Esophagus squamous epithelium (tissue), 5 donors: Measurements from ENCODE around the gene PTPRN2. TPM values are rescaled to one million over a fixed set of nuclear protein-coding genes. Genes with fewer than 3 reads are reported as not detected.

Source experiments
- DNase-seq: peaks from one replicate; lab custom pipeline; 2025; lab: John Stamatoyannopoulos, UW
- H3K27ac ChIP-seq, 4 donors: fragments of 200-600 bp; sonication (generic); one replicate each; pipeline ENCODE4 v1.5.1; 2016 to 2019; ENCODE audit warnings: mild to moderate bottlenecking in 1 of 4
- H3K27me3 ChIP-seq, 4 donors: fragments of 200-600 bp; sonication (generic); 1 replicate in 3 of 4; 2 replicates in 1 of 4; pipeline versions ENCODE4 v1.5.1 to v1.6.0; 2017 to 2021; ENCODE audit warnings: antibody characterized with exemption in 1 of 4
- H3K36me3 ChIP-seq, 3 donors: fragments of 200-600 bp; sonication (generic); one replicate each; pipeline ENCODE4 v1.5.1; 2016 to 2019
- H3K4me1 ChIP-seq, 3 donors: fragments of 200-600 bp; sonication (generic); one replicate each; pipeline ENCODE4 v1.5.1; 2017 to 2019
- H3K4me3 ChIP-seq, 4 donors: fragments of 200-600 bp; sonication (generic); 1 replicate in 3 of 4; 2 replicates in 1 of 4; pipeline ENCODE4 v1.5.1; 2016 to 2019; ENCODE audit warnings: mild to moderate bottlenecking in 2 of 4, moderate library complexity in 1 of 4
- H3K9me3 ChIP-seq, 3 donors: fragments of 200-600 bp; sonication (generic); one replicate each; pipeline ENCODE4 v1.5.1; 2016 to 2019
- CTCF ChIP-seq, 6 experiments: fragments of 450-650 bp in 4 of 6; fragments of 200-600 bp in 2 of 6; sonication (generic) in 2 of 6; IDR thresholded peaks; one replicate each; pipeline ENCODE4 v1.5.1; 2016 to 2019; ENCODE audit warnings: antibody characterized with exemption in 6 of 6, mild to moderate bottlenecking in 4 of 6, moderate library complexity in 4 of 6
- POLR2A ChIP-seq, 4 donors: fragments of 450-650 bp; IDR thresholded peaks; one replicate each; pipeline ENCODE4 v1.6.1; 2017; ENCODE audit warnings: antibody characterized with exemption in 4 of 4, mild to moderate bottlenecking in 4 of 4, moderate library complexity in 3 of 4
- WGBS, 2 donors: methylation state at CpG; one replicate each; pipeline ENCODE4 v1.1.5; 2018; 5-methylcytosine and 5-hydroxymethylcytosine counted together
- intact Hi-C: fragments of 100-400 bp; cut with DNase I; formaldehyde crosslinking; loops from one replicate; pipeline ENCODE4 v1.15.0; 2022
- total RNA-seq, 4 donors: library from RNA; depleted of rRNA; stranded (reverse); fragments of >200 nt; gene quantifications; one replicate each; pipeline ENCODE4 v1.1.0, GENCODE V29; 2016
- donor health status: DM: yes; HTN: yes; CAD: no.

PTPRN2 gene
- total RNA-seq, 4 donors from 2014 or later = 0.38 to 2.7 (median 1.0) TPM

- H3K27me3 ChIP-seq = peaks cover 0 to 14% (median 0%) of the 10 kb centered on the region in 4 donors
- no peak for DNase-seq
- WGBS, 2 donors = 95 to 98% methylated on average over 6 to 7 of the region's 13 CpGs
- no peaks in the 10 kb centered on the region for H3K4me1 ChIP-seq
- H3K4me3 ChIP-seq = no peak overlapping the region
- H3K27ac ChIP-seq = no peak overlapping the region
- H3K36me3 ChIP-seq = no peaks in the 10 kb centered on the region
- TF ChIP-seq CTCF (IDR thresholded peaks at IDR 0.05) (no peak), POLR2A (IDR thresholded peaks at IDR 0.05) (no peak)
- H3K9me3 ChIP-seq = no peaks in the 10 kb centered on the region
- intact Hi-C loops = no loop called here
Observed at GRCh38 chr7:157828190-157828589, 759.4 kb downstream of the PTPRN2 start.

GRCh38 chr7:157827863-157828160, 759.8 kb downstream of the PTPRN2 start:
- TF ChIP-seq CTCF (IDR thresholded peaks at IDR 0.05) (no peak), POLR2A (IDR thresholded peaks at IDR 0.05) (no peak)
- peaks cover 0 to 14% (median 0%) of the 10 kb centered on the region in 4 donors for H3K27me3 ChIP-seq
- no peaks in the 10 kb centered on the region for H3K4me1 ChIP-seq
- WGBS, 2 donors = 70 to 74% methylated on average over 8 of the region's 10 CpGs
- DNase-seq = no peak
- H3K4me3 ChIP-seq = no peak overlapping the region
- no peaks in the 10 kb centered on the region for H3K9me3 ChIP-seq
- H3K27ac ChIP-seq = no peak overlapping the region
- H3K36me3 ChIP-seq = no peaks in the 10 kb centered on the region
- intact Hi-C loops = no loop called here

- intact Hi-C loops = no loop called here
- H3K27ac ChIP-seq = no peak overlapping the region
- DNase-seq = no peak
- TF ChIP-seq CTCF (IDR thresholded peaks at IDR 0.05) (no peak), POLR2A (IDR thresholded peaks at IDR 0.05) (no peak)
- H3K4me3 ChIP-seq = no peak overlapping the region
- H3K27me3 ChIP-seq = peaks cover 0 to 14% (median 0%) of the 10 kb centered on the region in 4 donors
- no peaks in the 10 kb centered on the region for H3K4me1 ChIP-seq
- H3K9me3 ChIP-seq = no peaks in the 10 kb centered on the region
- no peaks in the 10 kb centered on the region for H3K36me3 ChIP-seq
- WGBS, 2 donors = 66 to 81% methylated on average over 6 to 19 of the region's 23 CpGs
Observed at GRCh38 chr7:157827045-157827862, 760.4 kb downstream of the PTPRN2 start.

GRCh38 chr7:157826566-157826965, 761.1 kb downstream of the PTPRN2 start:
- intact Hi-C loops = no loop called here
- Histone ChIP-seq H3K9me3 (no peaks in the 10 kb centered on the region), H3K4me1 (no peaks in the 10 kb centered on the region), H3K27me3 (peaks cover 0 to 14% (median 0%) of the 10 kb centered on the region in 4 donors), H3K27ac (no peak overlapping the region), H3K36me3 (no peaks in the 10 kb centered on the region), H3K4me3 (no peak overlapping the region)
- TF ChIP-seq CTCF (IDR thresholded peaks at IDR 0.05) (no peak), POLR2A (IDR thresholded peaks at IDR 0.05) (no peak)
- 96 to 97% methylated on average over 9 to 11 of the region's 17 CpGs for WGBS, 2 donors
- DNase-seq = no peak

- DNase-seq = no peak
- intact Hi-C loops = no loop called here
- no peaks in the 10 kb centered on the region for H3K36me3 ChIP-seq
- TF ChIP-seq CTCF (IDR thresholded peaks at IDR 0.05) (no peak), POLR2A (IDR thresholded peaks at IDR 0.05) (no peak)
- H3K4me3 ChIP-seq = no peak overlapping the region
- H3K27ac ChIP-seq = no peak overlapping the region
- no peaks in the 10 kb centered on the region for H3K9me3 ChIP-seq
- no peaks in the 10 kb centered on the region for H3K4me1 ChIP-seq
- 31 to 43% methylated on average over 3 to 5 of the region's 6 CpGs for whole genome bisulfite sequencing, 2 donors
- H3K27me3 ChIP-seq = peaks cover 0 to 8% (median 0%) of the 10 kb centered on the region in 4 donors
Observed at GRCh38 chr7:157825325-157825724, 762.3 kb downstream of the PTPRN2 start.
